ENCODE measurements around the gene FOXF2. TPM values are rescaled to one million over a fixed set of nuclear protein-coding genes. Genes with fewer than 3 reads are reported as not detected.
A peak's percentile ranks its signal among the peaks of the same experiment; 100 is the strongest.
"Not testable (repeated sequence)": the region's sequence is repeated elsewhere in the genome, so short reads cannot be mapped to it uniquely, and the experiment has no call there.

Gene FOXF2
- not detected for total RNA-seq
- long read RNA-seq, partial matches to known transcripts = 0 of 1 reads
- long read RNA-seq, other reads (novel, unspliced or antisense) = 0 of 1 reads

DNA sequence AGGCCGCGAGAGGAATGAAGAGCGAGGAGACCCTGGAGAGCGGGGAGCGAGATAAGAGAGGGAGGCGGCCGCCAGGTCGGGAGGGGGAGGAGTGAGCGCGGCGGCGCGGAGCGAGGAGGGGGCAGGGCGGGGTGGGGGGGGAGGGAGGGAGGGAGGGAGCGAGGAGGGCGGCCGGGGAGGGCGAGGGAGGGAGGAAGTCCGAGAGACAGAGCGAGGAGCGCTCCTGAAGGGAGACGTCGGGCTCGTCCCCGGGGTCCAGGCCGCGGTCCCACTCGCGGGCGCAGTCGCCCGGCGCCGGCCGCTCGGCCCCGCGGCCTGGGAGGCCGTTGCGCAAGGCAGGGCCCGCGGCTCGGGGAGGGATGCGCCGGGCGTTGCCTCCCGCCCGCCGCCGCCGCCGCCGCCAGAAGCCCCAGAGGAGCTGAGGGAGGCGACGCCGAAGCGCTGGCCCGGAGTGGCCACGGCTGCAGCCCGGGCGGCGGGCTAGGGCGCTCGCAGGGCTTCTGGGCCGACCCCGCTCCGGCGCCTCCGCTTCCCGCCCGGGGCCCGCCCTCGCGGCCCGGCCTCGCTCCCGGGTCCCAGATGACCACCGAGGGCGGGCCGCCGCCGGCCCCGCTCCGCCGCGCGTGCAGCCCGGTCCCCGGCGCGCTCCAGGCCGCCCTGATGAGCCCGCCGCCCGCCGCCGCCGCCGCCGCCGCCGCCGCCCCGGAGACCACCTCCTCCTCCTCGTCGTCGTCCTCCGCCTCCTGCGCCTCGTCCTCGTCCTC, at the start of gene FOXF2:
TSS of gene FOXF2 (plus strand) at position 208 of the 764 bp plus-strand sequence. CDS start at position 580, 372 bp downstream.
- peak; percentile 53 for DNase-seq
- intact Hi-C loops (cut with micrococcal nuclease) = no loop called here
- peak; percentile 56 for ATAC-seq

DNA sequence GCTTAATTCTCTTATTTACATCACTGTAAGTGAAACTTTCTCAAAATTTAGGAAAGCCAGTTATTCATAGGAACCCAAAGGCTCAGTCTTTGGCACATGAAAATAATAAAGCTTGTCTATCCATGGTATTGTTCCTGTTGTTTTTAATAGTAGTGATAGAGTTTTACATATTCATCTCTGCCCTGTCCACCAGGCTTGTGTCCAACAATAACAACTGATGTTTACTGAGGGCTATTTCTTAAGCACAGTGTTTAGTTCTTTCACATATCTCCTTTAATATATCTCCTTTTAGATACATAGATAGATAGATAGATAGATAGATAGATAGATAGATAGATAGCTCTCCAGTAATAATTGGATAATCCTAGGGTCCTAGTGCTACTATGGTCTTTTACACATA, 43.3 kb upstream of the FOXF2 start:
- no peak for ATAC-seq
- intact Hi-C loops (cut with micrococcal nuclease) = no loop called here
- no peak for DNase-seq

DNA sequence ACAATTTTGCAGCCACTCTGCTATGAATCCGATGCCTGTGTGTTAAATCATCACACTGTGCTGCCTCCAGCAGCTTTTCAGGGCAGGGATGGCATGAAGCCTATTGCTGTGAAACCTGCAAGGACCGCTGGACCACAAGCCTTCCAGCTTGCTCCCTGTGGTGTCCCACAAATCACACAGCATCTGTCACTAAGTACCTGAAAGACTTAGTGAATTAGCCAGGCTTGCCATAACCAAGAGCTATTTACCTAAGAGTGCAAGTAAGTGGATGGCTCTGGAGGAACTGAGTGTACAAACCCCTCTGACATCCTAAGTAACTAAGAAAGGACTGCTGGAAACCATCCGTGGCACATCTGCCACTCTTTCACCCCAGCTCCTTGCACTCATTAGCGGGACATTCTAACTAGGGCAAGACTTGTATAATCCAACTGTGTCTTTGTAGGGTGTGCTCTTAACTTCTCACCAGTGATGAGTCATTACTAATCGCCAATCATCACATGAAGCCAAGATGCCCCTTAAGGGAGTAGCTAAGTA, 42.8 kb upstream of the FOXF2 start:
- DNase-seq (no peak), ATAC-seq (peak; percentile 33)
- intact Hi-C loops (cut with micrococcal nuclease) = no loop called here

DNA sequence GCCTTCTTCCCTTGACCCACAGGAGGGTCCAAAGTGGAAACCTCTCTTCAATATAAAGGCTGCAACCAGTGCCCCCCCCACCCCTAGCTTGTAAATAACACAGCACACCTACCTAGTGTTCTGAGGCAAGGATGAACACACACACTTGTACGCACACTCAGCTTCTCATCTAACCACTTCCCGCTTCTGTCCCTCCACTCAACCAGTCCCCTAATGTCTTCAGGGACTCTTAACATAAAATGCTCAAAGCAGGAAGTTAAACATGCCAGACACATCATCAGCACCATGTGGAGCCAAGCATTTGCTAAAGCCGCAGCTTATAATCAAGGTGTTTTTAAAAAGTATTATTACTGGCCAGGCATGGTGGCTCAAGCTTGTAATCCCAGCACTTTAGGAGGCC, 42.2 kb upstream of the FOXF2 start:
- no peak for DNase-seq
- no peak for ATAC-seq
- intact Hi-C loops (cut with micrococcal nuclease) = no loop called here

DNA sequence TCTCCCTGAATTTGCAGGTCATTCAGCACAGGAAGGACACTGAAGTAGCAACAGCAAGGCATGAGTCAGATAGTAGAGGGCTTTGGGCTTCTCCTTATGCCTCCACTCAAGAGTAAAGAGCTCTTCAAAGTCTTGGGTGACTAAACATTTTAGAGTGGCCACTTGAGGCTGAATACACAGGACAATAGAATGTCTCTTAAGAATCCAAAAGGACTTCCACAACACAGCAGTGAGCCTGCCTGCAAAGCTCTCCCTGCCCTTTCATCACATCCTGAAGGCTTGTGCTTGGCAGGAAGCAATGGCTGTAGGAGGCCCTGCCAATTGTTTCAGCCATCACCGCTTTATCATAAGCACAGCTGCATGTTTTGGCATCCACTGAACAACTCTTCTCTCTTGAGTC, 40.7 kb upstream of the FOXF2 start:
- intact Hi-C loops (cut with micrococcal nuclease) = no loop called here
- ATAC-seq (peak; percentile 98), DNase-seq (peak; percentile 68)

DNA sequence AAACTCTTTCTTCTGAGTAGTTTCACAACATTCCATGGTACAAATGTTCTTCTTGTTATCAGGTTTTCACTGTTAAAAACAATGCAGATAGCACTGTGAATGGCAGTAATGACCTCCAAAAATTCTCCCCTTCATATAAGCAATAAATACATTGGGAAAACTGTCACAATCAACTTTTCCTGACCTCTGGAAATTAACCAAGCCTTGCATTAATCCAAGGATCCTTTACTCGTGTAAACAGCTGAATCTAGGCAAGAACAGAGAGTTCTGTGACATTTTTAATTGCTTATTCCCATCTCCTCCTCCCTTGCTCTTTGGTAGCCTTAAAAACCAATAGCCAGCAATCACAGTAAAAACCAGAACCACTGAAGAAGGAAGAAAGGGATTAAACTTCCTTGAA, 39.7 kb upstream of the FOXF2 start:
- intact Hi-C loops (cut with micrococcal nuclease) = no loop called here
- DNase-seq = no peak
- ATAC-seq = peak; percentile 26

DNA sequence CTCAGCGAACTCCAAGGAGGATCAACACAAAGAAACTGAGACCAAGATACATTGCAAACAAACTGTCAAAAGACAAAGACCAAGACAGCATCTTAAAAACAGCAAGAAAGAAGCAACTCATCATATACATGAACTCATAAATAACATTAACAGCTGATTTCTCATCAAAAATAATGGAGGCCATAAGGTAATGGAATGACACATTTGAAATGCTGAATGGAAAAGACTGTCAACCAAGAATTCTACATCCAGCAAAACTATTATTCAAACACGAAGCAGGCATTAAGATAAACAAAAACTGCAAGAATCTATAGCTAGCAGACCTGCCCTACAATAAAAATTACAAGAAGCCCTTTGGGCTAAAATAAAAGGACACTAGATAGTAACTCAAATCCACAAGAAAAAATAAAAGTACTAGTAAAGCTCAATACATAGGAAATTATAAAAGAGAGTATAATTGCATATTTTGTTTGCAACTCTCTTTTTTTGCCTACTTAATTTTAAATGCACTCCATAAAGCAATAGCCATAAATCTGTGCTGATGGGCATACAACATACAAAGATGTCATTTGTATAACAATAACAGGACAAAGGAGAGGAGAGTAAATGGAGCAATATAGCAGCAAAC, 37.9 kb upstream of the FOXF2 start:
- ATAC-seq = no peak
- intact Hi-C loops (cut with micrococcal nuclease) = no loop called here

DNA sequence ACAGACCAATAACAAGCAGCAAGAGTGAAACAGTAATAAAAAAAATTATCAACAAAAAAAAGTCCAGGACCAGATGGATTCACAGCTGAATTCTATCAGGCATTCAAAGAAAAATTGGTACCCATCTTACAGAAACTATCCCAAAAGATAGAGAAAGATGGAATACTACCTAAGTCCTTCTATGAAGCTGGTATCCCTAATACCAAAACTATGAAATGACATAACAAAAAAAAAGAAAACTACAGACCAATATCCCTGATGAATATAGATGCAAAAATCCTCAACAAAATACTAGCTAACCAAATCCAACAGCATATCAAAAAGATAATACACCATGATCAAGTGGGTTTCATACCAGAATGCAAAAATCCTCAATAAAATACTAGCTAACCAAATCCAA, 34.3 kb upstream of the FOXF2 start:
- intact Hi-C loops (cut with micrococcal nuclease); ATAC-seq; DNase-seq: not testable (repeated sequence)

More for the DNA sequence above, 37.9 kb upstream of the FOXF2 start:
- DNase-seq = no peak

DNA sequence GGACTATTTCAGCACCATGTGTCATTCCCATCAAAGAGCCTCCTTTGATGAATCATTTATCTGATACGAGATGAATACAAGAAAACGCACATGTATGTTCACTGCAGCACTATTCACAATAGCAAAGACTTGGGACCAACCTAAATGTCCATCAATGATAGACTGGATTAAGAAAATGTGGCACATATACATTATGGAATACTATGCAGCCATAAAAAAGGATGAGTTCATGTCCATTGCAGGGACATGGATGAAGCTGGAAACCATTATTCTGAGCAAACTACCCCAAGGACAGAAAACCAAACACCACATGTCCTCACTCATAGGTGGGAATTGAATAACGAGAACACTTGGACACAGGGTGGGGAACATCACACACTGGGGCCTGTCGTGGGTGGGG, 27.7 kb upstream of the FOXF2 start:
- ATAC-seq; intact Hi-C loops (cut with micrococcal nuclease); DNase-seq: not testable (repeated sequence)

DNA sequence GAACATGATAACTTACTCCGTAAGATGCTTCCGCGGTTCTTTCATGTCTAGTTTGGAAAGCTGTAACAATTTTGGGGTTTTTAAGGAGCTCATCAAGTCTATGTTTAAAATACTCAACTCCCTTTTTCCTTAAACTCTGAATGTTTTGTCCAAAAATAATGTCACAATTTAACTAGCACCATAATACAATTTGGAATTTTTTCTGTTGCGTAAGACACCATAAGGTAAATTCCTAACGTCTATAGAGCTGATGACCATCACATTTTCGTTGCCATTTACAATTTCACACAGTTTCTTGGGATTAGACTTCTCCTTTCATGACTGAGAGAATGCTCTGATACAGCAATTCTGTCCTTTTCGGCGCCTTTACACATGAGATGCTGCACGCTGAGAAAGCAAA, 26.7 kb upstream of the FOXF2 start:
- intact Hi-C loops (cut with micrococcal nuclease) = no loop called here
- ATAC-seq (no peak), DNase-seq (no peak)

DNA sequence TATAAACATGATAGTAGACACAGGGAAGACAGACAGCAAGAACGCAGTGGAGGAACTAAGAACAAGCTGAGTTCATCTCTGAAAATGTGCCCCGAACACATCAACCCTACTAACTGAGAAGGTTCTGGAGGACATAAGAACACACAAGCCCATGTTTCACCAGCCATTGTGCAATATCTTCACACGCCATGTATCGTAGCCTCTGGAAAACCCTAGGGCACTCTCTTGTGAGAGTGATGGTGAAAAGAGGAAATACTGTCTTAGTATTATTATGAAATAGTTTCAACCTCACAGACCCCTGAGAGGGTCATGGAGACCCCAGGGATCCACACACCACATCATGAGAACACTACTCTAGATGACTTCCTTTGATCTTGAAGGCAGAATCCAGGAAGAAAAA, 26.1 kb upstream of the FOXF2 start:
- DNase-seq (no peak), ATAC-seq (peak; percentile 72)
- intact Hi-C loops (cut with micrococcal nuclease) = no loop called here

DNA sequence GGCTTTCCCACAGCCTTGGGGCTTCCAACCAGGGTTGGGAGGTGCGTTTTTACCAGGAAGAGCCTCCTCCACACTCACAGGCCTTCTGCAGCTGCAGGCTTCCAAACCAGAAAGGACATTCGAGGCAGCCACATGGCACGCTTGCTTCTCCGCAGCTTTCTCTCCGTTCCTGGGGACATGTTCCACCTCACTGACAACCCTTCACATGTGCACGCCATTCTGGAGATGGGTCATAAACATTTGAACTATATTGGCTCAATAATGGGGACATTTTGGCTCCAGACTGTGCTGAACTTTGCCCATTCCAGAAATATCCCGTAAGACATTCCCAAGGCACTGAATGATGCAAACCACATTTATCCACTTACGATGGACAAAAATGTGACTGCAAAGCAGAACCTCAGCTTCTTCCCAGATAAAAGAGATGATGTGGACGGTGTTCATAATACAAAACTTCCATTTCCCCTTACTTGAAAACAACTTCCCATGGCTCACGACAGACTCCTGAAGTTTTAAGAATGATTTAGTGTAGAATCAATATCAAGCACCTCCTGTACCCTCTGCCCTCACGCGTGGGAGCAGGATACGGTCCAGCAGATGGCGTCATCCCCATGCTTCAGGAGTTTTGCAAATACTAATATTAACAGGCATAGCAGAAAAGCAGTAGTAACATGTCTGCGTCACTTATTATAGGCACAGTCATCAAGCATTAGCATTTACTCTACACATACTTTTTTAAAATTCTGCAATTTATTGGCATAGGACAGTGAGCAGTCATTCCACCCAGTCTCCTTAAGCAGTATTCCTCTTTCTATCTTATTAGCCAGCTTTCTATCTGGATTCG, 25.4 kb upstream of the FOXF2 start:
- ATAC-seq (peak; percentile 87), DNase-seq (peak; percentile 61)
- intact Hi-C loops (cut with micrococcal nuclease) = no loop called here

DNA sequence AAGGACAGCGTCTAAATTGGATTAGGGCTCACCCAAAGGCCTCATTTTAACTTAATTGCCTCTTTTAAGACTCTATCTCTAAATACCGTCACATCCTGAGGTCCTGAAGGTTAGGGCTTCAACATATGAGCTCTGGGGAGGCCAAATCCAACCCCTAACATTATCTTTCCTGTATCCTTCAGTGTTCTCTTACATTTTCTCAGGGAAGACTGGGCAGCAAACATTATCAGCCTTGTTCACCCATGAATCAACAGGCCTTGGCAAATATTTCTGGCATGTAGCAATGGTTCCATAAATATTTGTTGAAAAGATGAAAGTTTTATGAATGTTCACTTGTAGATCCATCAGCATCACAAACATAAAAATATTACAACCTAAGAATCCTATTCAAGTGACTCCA, 24.6 kb upstream of the FOXF2 start:
- intact Hi-C loops (cut with micrococcal nuclease) = no loop called here
- no peak for ATAC-seq

DNA sequence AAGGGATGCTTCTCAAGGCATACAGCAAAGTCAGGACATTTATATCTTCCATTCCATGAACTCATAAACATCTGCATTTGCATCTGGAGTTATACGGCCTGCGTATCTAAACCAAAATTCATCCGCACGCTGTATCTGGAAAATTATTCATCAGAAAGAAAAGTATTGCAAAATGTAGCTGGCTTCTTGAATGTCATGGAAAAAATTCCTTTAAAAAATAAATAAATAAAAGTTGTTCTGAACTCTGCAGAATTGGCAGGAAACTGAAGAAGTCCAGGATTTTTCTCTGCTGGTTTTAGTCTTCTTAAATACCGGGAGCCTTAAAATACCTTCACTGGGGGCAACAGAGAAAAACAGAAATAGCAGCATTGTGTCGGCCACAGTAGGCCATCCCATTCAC, 23.7 kb upstream of the FOXF2 start:
- DNase-seq = no peak
- ATAC-seq = no peak
- intact Hi-C loops (cut with micrococcal nuclease) = no loop called here

More for the DNA sequence above, 24.6 kb upstream of the FOXF2 start:
- DNase-seq = no peak

DNA sequence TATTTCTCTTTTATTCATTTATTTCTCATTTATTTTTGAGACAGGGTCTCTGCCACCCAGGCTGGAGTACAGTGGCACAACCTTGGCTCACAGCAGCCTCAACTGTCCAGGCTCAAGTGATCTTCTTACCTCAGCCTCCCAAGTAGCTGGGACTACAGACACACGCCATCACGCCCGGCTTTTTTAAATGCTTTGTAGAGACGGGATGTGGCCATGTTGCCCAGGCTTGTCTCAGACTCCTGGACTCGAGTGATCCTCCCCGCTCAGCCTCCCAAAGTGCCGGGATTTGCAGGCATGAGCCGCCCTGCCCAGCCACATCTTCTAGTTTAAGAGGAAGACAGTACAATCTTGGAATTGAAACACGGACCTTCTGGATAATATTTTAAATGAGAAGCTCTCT, 21.6 kb upstream of the FOXF2 start:
- intact Hi-C loops (cut with micrococcal nuclease) = no loop called here
- ATAC-seq = no peak
- DNase-seq = no peak

DNA sequence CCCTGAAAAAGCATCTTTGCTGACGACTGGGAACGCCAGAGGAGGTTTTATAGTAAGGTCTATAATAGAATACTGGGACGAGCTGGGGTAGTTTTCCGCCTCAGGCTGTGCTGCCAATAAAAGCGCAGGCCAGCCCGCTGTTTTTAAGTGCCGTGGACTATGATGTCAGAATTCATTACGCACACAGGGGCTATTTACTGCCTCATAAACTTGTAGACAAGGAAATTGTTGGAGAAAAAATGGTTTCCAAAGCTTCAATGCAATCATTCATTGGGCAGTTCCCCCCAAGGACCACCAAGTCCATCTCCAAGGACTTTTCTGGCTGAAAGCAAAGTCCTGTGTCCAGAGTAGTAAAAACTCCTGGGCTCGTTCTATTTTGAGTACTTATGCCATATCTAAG, 20.4 kb upstream of the FOXF2 start:
- ATAC-seq (no peak), DNase-seq (no peak)
- intact Hi-C loops (cut with micrococcal nuclease) = no loop called here

DNA sequence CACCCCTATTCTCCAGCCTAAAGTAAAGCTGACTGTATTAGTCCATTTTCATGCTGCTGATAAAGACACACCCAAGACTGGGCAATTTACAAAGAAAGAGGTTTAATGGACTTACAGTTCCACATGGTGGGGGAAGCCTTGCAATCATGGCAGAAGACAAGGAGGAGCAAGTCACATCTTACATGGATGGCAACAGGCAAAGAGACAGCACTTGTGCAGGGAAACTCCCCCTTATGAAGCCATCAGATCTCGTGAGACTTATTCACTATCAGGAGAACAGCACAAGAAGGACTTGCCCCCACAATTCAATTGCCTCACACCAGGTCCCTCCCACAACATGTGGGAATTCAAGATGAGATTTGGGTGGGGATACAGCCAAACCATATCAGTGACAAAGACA, 19.7 kb upstream of the FOXF2 start:
- intact Hi-C loops (cut with micrococcal nuclease); DNase-seq; ATAC-seq: not testable (repeated sequence)

DNA sequence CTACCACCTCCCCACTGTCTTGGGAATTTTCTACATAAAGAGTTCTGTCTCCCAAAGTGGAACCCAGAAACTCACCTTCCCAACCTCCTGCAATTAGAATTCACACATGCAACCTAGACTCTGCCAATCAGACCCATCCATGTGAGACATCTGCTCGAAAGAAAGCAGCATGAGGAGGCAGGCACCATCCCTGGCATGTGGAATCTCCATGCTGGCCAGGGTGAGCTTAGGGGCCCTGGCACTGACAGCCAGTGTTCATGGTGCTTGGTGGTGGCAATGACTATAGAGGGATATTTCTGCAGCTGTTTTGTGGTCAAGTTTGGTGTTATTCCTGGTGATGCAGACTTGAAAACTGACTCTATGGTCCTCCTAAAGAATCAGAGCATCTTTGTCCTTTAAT, 17.4 kb upstream of the FOXF2 start:
- DNase-seq (no peak), ATAC-seq (no peak)
- intact Hi-C loops (cut with micrococcal nuclease) = no loop called here

DNA sequence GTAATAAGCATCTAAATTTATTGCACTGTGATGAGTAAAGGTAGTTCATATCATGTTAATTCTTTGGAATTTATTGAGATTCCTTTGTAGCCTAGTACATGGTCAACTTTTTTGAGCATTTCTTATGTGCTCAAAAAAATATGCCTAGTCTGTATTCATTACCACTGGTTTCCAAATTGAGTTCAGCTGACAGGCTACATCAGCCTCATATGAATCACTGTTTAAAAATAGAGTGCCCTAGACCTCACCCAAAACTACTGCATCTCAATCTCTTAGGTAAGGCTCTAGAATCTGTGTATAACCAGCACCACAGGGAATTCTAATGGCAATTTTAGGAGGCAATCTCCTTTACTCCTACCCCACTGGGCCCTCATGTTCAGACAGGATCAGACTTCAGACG, 16.7 kb upstream of the FOXF2 start:
- DNase-seq = no peak
- peak; percentile 50 for ATAC-seq
- intact Hi-C loops (cut with micrococcal nuclease) = no loop called here

DNA sequence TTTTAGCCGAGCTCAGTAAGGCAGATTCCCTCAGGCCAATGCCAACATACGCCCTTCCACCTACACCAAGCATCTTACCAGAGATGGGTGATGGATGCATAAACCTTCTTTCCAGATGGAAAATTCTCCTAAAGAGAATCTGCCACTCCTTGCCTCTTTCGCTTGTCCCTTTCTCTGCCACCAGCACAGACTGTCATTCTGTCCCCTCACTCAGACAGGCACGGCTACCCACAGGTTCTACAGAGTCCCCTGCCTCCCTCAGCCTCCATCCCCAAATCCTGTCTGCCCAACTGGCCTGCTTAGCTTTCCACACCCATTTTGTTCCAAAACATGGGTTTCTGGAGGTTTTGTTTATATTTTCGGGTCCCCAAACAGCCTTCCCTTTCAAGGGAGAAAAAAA, 12.7 kb upstream of the FOXF2 start:
- no peak for DNase-seq
- ATAC-seq = no peak
- intact Hi-C loops (cut with micrococcal nuclease) = no loop called here
